Activated CD4-positive, alpha-beta T cell treated with anti-CD3 and anti-CD28 coated beads, Interleukin-2, amount 10 ng/mL, durations not matched to agents 7 days and 5 days (primary cell): ENCODE results near the gene EIF2S3. TPM values are rescaled to one million over a fixed set of nuclear protein-coding genes. Genes with fewer than 3 reads are reported as not detected.
"Not testable (repeated sequence)": the region's sequence is repeated elsewhere in the genome, so short reads cannot be mapped to it uniquely, and the experiment has no call there.

ENCODE experiments used
- CTCF ChIA-PET: fragments of 350-600 bp; sonication (Branson Sonifier 250); formaldehyde crosslinking; loops from one replicate; lab custom pipeline; 2021; ENCODE audit warnings: antibody characterized with exemption; lab: Charles Lee
- POLR2A ChIA-PET: fragments of 350-600 bp; sonication (Branson Sonifier 250); formaldehyde crosslinking; loops from one replicate; lab custom pipeline; 2021; ENCODE audit warnings: antibody characterized with exemption; lab: Charles Lee
- DNase-seq: peaks from one replicate; pipeline ENCODE4 v3.0.0-alpha.2; 2020
- H3K27ac Mint-ChIP-seq: one replicate; pipeline ENCODE4 v1.8.0; 2021; ENCODE audit warnings: mild to moderate bottlenecking, moderate library complexity, mixed read lengths
- H3K27me3 Mint-ChIP-seq: one replicate; pipeline ENCODE4 v1.8.0; 2021; ENCODE audit warnings: mixed read lengths
- H3K36me3 Mint-ChIP-seq: one replicate; pipeline ENCODE4 v1.8.0; 2021; ENCODE audit warnings: low read depth, mixed read lengths
- H3K4me1 Mint-ChIP-seq: one replicate; pipeline ENCODE4 v1.8.0; 2021; ENCODE audit warnings: mixed read lengths
- H3K4me3 Mint-ChIP-seq: one replicate; pipeline ENCODE4 v1.8.0; 2021; ENCODE audit warnings: mild to moderate bottlenecking, moderate library complexity, mixed read lengths
- H3K9me3 Mint-ChIP-seq: one replicate; pipeline ENCODE4 v1.8.0; 2021; ENCODE audit warnings: mixed read lengths
- total RNA-seq, 2 experiments: library from RNA; stranded (reverse); gene quantifications; one replicate each; pipeline ENCODE4 v1.2.3, GENCODE V29; 2021

EIF2S3 gene
- total RNA-seq, 2 experiments from 2014 or later: 199 to 209 TPM

DNA sequence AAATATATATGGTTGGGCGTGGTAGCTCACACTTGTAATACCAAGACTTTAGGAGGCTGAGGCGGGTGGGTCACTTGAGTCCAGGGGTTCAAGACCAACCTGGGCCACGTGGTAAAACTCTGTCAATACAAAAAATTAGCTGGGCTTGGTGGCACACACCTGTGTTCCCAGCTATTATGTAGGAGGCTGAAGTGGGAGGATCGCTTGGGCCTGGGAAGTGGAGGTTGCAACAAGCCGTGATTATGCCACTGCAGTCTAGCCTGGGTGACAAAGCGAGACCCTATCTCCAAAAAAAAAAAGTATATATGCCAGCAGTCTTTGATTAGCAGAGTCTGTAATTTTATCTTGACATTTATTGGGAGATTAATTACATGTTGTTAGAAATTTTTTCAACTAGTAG, 8.7 kb downstream of the EIF2S3 start:
- Mint-ChIP-seq H3K9me3 (no peaks in the 10 kb centered on the region), H3K36me3 (peaks cover 32% of the 10 kb centered on the region), H3K27ac (no peak overlapping the region), H3K27me3 (no peaks in the 10 kb centered on the region), H3K4me1 (peaks cover 14% of the 10 kb centered on the region), H3K4me3 (no peak overlapping the region)
- ChIA-PET POLR2A (no interaction called here), CTCF (interaction anchor here (1.4 kb wide), 1 partner anchor 9 kb away, joined by 5 read pairs; the partner anchor contains the start of gene EIF2S3)
- DNase-seq: no peak

DNA sequence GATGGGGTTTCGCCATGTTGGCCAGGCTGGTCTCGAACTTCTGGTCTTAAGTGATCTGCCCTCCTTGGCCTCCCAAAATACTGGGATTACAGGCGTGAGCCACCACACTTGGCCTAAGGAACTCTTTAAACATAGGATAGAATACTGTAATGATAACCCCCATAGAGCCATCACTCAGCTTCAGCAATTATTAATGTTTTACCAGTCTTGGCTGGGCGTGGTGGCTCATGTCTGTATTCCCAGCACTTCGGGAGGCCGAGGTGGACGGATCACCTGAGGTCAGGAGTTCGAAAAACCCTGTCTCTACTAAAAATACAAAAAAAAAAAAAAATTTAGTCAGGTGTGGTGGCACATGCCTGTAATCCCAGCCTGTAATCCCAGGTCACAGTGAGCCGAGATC, 15.1 kb downstream of the EIF2S3 start:
- DNase-seq: no peak
- ChIA-PET POLR2A (no interaction called here), CTCF (interaction anchor here (0.5 to 1.7 kb wide), 4 partner anchors 16 to 213 kb away, joined by 3 to 8 read pairs (median 4); partner anchors contain the start of gene EIF2S3)
- Mint-ChIP-seq H3K27ac (no peak overlapping the region), H3K4me3 (no peak overlapping the region), H3K9me3 (no peaks in the 10 kb centered on the region), H3K27me3 (no peaks in the 10 kb centered on the region), H3K4me1 (peaks cover 2% of the 10 kb centered on the region), H3K36me3 (peaks cover 24% of the 10 kb centered on the region)

DNA sequence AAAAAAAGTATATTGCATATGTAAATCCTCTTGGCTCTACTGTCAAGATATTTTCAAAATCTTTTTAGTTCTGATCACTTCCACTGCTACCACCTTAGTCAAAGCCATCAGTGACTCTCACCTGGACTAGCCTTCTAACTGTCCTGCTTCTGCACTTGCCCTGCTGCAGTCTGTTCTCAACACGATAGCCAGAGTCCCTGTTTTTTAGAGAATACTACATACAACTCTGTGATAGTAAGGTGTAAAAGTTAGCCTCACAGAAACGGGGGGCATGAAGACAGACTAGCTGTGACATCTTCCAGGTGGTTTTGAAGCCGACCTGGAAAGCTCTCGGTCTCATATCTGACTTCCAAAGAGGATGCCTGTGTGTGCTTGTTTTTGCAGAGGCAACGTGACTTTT, 24.7 kb downstream of the EIF2S3 start:
- Mint-ChIP-seq H3K36me3 (peaks cover 22% of the 10 kb centered on the region), H3K4me3 (no peak overlapping the region), H3K27ac (no peak overlapping the region), H3K27me3 (no peaks in the 10 kb centered on the region), H3K4me1 (peaks cover 14% of the 10 kb centered on the region), H3K9me3 (no peaks in the 10 kb centered on the region)
- DNase-seq: no peak
- CTCF ChIA-PET: no interaction called here
- POLR2A ChIA-PET: no interaction called here

DNA sequence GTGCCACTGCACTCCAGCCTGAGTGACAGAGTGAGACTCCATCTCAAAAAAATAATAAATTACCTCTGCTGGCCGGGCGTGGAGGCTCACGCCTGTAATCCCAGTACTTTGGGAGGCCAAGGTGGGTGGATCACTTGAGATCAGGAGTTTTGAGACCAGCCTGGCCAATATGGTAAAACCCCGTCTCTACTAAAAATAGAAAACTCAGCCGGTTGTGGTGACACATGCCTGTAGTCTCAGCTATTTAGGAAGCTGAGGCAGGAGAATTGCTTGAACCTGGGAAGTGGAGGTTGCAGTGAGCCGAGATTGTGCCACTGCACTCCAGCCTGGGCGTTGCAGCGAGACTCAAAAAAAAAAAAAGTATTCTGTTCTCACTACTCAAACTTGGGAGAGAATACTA, 25.5 kb downstream of the EIF2S3 start:
- H3K4me1 Mint-ChIP-seq: peaks cover 14% of the 10 kb centered on the region
- POLR2A ChIA-PET: interaction anchor here (0.8 kb wide), 1 partner anchor 181 kb away, joined by 3 read pairs; no protein-coding TSS in a partner anchor
- CTCF ChIA-PET, H3K4me3 Mint-ChIP-seq, H3K27me3 Mint-ChIP-seq, H3K9me3 Mint-ChIP-seq, DNase-seq: not testable (repeated sequence)
- peak overlapping the region; percentile 41 for H3K27ac Mint-ChIP-seq
- peaks cover 18% of the 10 kb centered on the region for H3K36me3 Mint-ChIP-seq

DNA sequence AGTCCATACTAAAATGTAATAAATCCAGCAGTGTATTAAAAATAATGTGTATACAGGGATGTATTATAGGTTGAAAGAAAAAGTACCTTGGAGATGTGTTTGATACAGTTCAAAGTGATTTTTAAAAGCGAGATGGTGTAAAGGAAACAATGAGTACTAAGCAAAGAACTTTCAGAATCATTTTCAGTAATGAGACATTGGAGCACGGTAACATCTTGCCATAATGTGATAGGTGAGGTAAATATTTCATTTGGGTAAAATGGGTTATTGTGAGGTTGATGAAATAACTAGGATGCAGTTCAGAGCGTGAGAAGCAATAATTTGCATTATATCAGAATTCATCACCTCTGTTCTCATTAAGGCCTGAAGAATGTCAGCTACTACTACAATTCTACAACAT, 25.9 kb downstream of the EIF2S3 start:
- H3K27ac Mint-ChIP-seq: peak overlapping the region; percentile 41
- POLR2A ChIA-PET: no interaction called here
- no peaks in the 10 kb centered on the region for H3K9me3 Mint-ChIP-seq
- no peak overlapping the region for H3K4me3 Mint-ChIP-seq
- no peaks in the 10 kb centered on the region for H3K27me3 Mint-ChIP-seq
- CTCF ChIA-PET: no interaction called here
- H3K36me3 Mint-ChIP-seq: peaks cover 15% of the 10 kb centered on the region
- H3K4me1 Mint-ChIP-seq: peaks cover 14% of the 10 kb centered on the region
- DNase-seq: no peak

DNA sequence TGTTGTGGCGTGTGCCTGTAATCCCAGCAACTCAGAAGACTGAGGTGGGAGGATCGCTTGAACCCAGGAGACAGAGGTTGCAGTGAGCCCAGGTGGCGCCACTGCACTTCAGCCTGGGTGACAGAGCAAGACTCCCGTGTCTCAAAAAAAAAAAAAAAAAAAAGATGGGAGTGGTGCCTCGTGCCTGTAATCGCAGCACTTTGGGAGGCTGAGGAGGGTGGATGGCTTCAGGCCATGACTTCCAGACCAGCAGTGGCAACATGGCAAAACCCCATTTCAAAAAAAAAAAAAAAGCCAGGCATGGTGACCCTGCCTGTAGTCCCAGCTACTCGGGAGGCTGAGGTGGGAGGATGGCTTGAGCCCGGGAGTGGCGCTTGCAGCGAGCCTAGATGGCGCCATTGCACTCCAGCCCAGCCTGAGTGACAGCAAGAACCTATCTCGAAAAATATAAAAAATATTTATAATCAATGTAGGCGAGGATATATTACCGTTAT, 27.0 kb downstream of the EIF2S3 start:
- H3K27ac Mint-ChIP-seq: no peak overlapping the region
- ChIA-PET CTCF (interaction anchor here (0.6 to 0.8 kb wide), 3 partner anchors 17 to 374 kb away, joined by 3 to 4 read pairs (median 4); no protein-coding TSS in a partner anchor), POLR2A (no interaction called here)
- DNase-seq: peak; percentile 60
- H3K4me3 Mint-ChIP-seq: no peak overlapping the region
- no peaks in the 10 kb centered on the region for H3K27me3 Mint-ChIP-seq
- H3K4me1 Mint-ChIP-seq: peaks cover 14% of the 10 kb centered on the region
- peaks cover 5% of the 10 kb centered on the region for H3K36me3 Mint-ChIP-seq
- H3K9me3 Mint-ChIP-seq: no peaks in the 10 kb centered on the region

DNA sequence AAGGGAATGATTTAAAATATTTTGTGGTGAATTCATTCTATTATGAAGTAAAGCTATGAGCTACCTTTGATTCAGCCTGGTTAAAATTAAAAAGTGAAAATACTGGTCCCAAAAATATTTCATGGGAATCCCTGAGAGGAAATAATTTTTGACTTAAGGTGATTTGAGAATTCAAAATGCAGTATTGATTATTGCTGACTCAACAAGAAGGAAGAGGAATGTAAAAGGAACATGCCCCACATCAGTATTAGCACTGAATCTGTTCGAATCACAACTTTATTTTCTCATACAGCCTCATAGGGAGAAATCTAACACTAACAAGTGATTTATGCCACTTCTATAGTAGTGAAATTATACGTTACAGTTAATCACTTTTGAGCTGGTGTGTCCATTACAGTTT, 27.7 kb downstream of the EIF2S3 start:
- no peak overlapping the region for H3K4me3 Mint-ChIP-seq
- peaks cover 3% of the 10 kb centered on the region for H3K36me3 Mint-ChIP-seq
- H3K4me1 Mint-ChIP-seq: peaks cover 14% of the 10 kb centered on the region
- no peaks in the 10 kb centered on the region for H3K27me3 Mint-ChIP-seq
- no peaks in the 10 kb centered on the region for H3K9me3 Mint-ChIP-seq
- no peak overlapping the region for H3K27ac Mint-ChIP-seq
- DNase-seq: no peak
- ChIA-PET POLR2A (no interaction called here), CTCF (interaction anchor here (0.6 kb wide), 1 partner anchor 31 kb away, joined by 4 read pairs; no protein-coding TSS in a partner anchor)

DNA sequence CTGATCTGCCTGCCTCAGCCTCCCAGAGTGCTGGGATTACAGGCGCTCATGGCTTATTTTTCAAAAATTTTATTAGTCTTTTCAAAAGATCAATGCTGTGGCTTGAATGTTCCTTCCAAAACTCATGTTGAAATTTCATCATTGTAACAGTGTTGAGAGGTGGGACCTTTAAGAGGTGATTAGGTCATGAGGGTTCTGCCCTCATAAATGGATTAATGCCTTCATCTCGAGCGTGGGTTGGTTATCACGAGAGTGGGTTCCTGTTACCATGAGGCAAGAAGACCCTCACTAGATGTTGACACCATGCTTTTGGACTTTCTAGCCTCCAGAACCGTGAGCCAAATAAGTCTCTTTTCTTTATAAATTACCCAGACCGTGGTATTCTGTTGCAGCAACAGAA, 30.3 kb downstream of the EIF2S3 start:
- POLR2A ChIA-PET: interaction anchor here (0.6 kb wide), 1 partner anchor 172 kb away, joined by 3 read pairs; no protein-coding TSS in a partner anchor
- no peak overlapping the region for H3K27ac Mint-ChIP-seq
- H3K4me3 Mint-ChIP-seq: no peak overlapping the region
- CTCF ChIA-PET: no interaction called here
- no peaks in the 10 kb centered on the region for H3K27me3 Mint-ChIP-seq
- H3K4me1 Mint-ChIP-seq: peaks cover 10% of the 10 kb centered on the region
- no peak for DNase-seq
- no peaks in the 10 kb centered on the region for H3K36me3 Mint-ChIP-seq
- no peaks in the 10 kb centered on the region for H3K9me3 Mint-ChIP-seq

DNA sequence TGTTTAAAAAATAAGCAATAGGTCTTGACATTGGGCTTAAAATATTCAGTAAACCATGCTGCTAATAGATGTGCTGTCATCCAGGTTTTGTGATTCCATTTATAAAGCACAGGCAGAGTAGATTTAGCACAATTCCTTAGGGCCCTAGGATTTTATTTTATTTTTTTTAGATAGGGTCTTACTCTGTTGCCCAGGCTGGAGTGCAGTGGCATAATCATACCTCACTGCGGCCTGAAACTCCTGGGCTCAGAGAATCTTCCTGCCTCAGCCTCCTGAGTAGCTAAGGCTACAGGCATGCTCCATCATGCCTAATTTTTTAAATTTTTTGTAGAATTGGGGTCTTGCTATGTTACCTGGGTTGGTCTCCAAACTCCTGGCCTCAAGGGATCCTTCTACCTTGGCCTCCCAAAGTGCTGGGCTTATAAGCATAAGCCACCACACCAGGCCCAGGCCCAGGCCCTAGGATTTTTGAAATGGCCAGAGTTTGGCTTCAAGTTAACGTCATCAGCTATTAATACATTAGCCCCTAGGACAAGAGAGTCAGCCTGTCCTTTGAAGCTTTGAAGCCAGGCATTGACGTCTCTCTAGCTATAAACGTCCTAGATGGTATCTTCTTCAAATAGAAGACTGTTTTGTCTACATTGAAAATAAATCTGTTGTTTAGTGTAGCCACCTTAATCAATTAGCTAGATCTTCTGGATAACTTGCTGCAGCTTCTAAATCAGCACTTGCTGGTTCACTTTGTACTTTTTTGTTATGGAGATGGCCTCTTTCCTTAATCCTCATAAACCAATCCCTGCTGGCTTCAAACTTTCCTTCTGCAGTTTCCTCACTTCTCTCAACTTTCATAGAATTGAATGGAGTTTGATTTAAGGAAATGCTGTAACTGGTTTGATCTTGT, 35.8 kb downstream of the EIF2S3 start:
- Mint-ChIP-seq H3K4me1 (no peaks in the 10 kb centered on the region), H3K4me3 (no peak overlapping the region), H3K27ac (no peak overlapping the region), H3K9me3 (no peaks in the 10 kb centered on the region), H3K36me3 (peaks cover 2% of the 10 kb centered on the region), H3K27me3 (no peaks in the 10 kb centered on the region)
- CTCF ChIA-PET: interaction anchor here (0.5 kb wide), 1 partner anchor 150 kb away, joined by 4 read pairs; no protein-coding TSS in a partner anchor
- POLR2A ChIA-PET: no interaction called here
- DNase-seq: no peak

DNA sequence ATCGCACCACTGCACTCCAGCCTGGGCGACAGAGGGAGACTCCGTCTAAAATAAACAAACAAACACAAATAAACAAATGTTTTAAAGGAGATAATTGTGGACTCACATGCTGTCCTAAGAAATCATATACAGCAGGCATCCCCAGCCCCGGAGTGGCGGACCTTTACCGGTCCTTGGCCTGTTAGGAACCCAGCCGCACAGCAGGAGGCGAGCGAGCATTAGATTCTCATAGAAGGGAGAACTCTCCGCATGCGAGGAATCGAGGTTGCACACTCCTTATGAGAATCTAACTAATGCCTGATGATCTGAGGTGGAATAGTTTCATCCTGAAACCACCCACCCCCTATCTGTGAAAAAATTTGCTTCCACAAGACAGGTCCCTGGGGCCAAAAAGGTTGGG, 39.0 kb downstream of the EIF2S3 start:
- H3K4me3 Mint-ChIP-seq: no peak overlapping the region
- H3K4me1 Mint-ChIP-seq: no peaks in the 10 kb centered on the region
- CTCF ChIA-PET: no interaction called here
- no peaks in the 10 kb centered on the region for H3K27me3 Mint-ChIP-seq
- POLR2A ChIA-PET: no interaction called here
- no peak overlapping the region for H3K27ac Mint-ChIP-seq
- H3K36me3 Mint-ChIP-seq: peaks cover 2% of the 10 kb centered on the region
- DNase-seq: no peak
- no peaks in the 10 kb centered on the region for H3K9me3 Mint-ChIP-seq

DNA sequence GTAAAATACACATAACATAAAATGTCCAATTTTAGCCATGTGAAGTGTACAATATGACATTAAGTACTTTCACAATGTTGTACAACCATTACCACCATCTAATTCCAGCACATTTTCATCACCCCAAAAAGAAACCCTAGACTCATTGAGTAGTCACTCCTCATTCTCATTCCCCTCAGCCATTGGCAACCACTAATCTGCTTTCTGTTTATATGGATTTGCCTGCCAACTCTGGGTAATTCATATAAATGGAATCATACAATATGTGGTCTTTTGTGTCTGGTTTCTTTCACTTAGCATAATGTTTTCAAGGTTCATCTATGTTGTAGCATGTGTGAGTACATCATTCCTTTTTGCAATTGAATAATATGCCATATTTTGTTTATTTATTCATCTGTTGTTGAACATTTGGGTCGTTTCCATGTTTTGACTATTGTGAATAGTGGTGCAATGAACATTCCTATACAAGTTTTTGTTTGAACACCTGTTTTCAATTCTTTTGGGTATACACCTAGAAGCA, 43.0 kb downstream of the EIF2S3 start:
- no peak overlapping the region for H3K4me3 Mint-ChIP-seq
- H3K36me3 Mint-ChIP-seq: peaks cover 3% of the 10 kb centered on the region
- H3K27me3 Mint-ChIP-seq: no peaks in the 10 kb centered on the region
- peaks cover 18% of the 10 kb centered on the region for H3K4me1 Mint-ChIP-seq
- H3K9me3 Mint-ChIP-seq: no peaks in the 10 kb centered on the region
- H3K27ac Mint-ChIP-seq: no peak overlapping the region
- ChIA-PET POLR2A (no interaction called here), CTCF (no interaction called here)
- no peak for DNase-seq

DNA sequence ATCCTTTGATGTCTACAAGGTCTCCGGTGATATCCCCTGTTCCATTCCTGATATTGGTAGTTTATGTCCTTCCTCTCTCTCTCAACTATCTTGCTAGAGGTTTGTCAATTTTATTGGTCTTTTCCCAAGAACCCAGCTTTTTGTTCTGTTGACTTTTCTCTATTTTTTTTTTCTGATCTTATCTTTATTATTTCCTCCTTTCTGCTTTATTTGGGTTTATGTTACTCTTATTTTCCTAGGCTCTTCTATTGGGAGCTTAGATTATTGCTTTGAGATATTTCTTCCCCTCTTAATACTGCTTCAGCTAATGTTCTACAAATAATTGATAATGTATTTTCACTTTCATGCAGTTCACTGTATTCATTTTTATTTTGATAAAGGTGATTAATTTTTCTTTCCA, 44.2 kb downstream of the EIF2S3 start:
- Mint-ChIP-seq H3K27ac (no peak overlapping the region), H3K4me1 (peaks cover 18% of the 10 kb centered on the region), H3K36me3 (peaks cover 3% of the 10 kb centered on the region), H3K4me3 (no peak overlapping the region), H3K9me3 (no peaks in the 10 kb centered on the region), H3K27me3 (no peaks in the 10 kb centered on the region)
- ChIA-PET CTCF (interaction anchor here (0.7 kb wide), 2 partner anchors 9 to 857 kb away, joined by 3 to 5 read pairs; no protein-coding TSS in a partner anchor), POLR2A (no interaction called here)
- no peak for DNase-seq

DNA sequence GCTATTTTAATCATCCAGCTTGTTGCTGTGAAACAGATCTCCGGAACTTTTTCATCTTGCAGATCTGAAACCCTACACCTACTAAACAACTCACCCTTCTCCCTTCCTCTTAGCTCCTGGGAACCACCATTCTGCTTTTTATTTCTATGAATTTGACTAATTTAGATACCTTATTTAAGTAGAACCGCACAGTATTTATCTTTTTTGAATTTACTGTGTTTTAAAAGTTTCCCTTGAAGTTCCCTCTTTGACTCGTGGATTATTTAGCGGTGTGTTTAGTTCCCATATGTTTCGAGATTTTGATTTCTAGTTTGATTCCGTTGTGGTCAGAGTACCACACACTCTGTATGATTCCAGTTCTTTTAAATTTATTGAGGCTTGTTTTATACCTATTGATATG, 44.6 kb downstream of the EIF2S3 start:
- CTCF ChIA-PET: interaction anchor here (0.7 kb wide), 1 partner anchor 10 kb away, joined by 5 read pairs; no protein-coding TSS in a partner anchor

More for the DNA sequence above, 44.6 kb downstream of the EIF2S3 start:
- no peak overlapping the region for H3K4me3 Mint-ChIP-seq
- POLR2A ChIA-PET: no interaction called here
- H3K27ac Mint-ChIP-seq: no peak overlapping the region
- peaks cover 3% of the 10 kb centered on the region for H3K36me3 Mint-ChIP-seq
- peaks cover 18% of the 10 kb centered on the region for H3K4me1 Mint-ChIP-seq
- no peak for DNase-seq
- H3K9me3 Mint-ChIP-seq: no peaks in the 10 kb centered on the region
- no peaks in the 10 kb centered on the region for H3K27me3 Mint-ChIP-seq
